ENCODE data around the gene LEO1.

LEO1 gene

GRCh38 chr15:51931016-51931415, 40.6 kb downstream of the LEO1 start:
- DNase-seq (ENCODE audit: low read depth, low spot score) = no peak
- ChIA-PET CTCF (interaction anchor here (1.9 kb wide), 1 partner anchor 13 kb away, joined by 5 read pairs; no protein-coding TSS in a partner anchor), POLR2A (no interaction called here)
- no peak for TF ChIP-seq CTCF (IDR thresholded peaks at IDR 0.05; ENCODE audit: insufficient read depth, low read length, missing control alignments)
- H3K4me3 ChIP-seq (ENCODE audit: low read depth, low read length) = no peak overlapping the region

- TF ChIP-seq CTCF (IDR thresholded peaks at IDR 0.05; ENCODE audit: insufficient read depth, low read length, missing control alignments) = no peak
- ChIA-PET POLR2A (no interaction called here), CTCF (interaction anchor here (0.8 kb wide), 1 partner anchor 37 kb away, joined by 3 read pairs; no protein-coding TSS in a partner anchor)
- DNase-seq (ENCODE audit: low read depth, low spot score) = no peak
- no peak overlapping the region for H3K4me3 ChIP-seq (ENCODE audit: low read depth, low read length)
These were observed 44.8 kb downstream of the LEO1 start for GRCh38 chr15:51926809-51927208.

GRCh38 chr15:51924156-51925068, 47.2 kb downstream of the LEO1 start:
- H3K4me3 ChIP-seq (ENCODE audit: low read depth, low read length) = no peak overlapping the region
- ChIA-PET CTCF (interaction anchor here (2.0 kb wide), 1 partner anchor 36 kb away, joined by 5 read pairs; no protein-coding TSS in a partner anchor), POLR2A (no interaction called here)
- TF ChIP-seq CTCF (IDR thresholded peaks at IDR 0.05; ENCODE audit: insufficient read depth, low read length, missing control alignments) = no peak
- DNase-seq (ENCODE audit: low read depth, low spot score) = no peak

- no peak overlapping the region for H3K4me3 ChIP-seq (ENCODE audit: low read depth, low read length)
- ChIA-PET CTCF (interaction anchor here (0.9 to 2.7 kb wide), 14 partner anchors 8 to 268 kb away, joined by 3 to 15 read pairs (median 5); no protein-coding TSS in a partner anchor), POLR2A (no interaction called here)
- TF ChIP-seq CTCF (IDR thresholded peaks at IDR 0.05; ENCODE audit: insufficient read depth, low read length, missing control alignments) = peak; percentile 32
- DNase-seq (ENCODE audit: low read depth, low spot score) = no peak
These were observed 54.1 kb downstream of the LEO1 start for GRCh38 chr15:51917493-51917892.

GRCh38 chr15:51912528-51912927, 59.0 kb downstream of the LEO1 start:
- TF ChIP-seq CTCF (IDR thresholded peaks at IDR 0.05; ENCODE audit: insufficient read depth, low read length, missing control alignments) = no peak
- no peak overlapping the region for H3K4me3 ChIP-seq (ENCODE audit: low read depth, low read length)
- CTCF ChIA-PET = interaction anchor here (0.8 to 1.2 kb wide), 2 partner anchors 9 to 13 kb away, joined by 3 read pairs; no protein-coding TSS in a partner anchor
- POLR2A ChIA-PET = no interaction called here
- DNase-seq (ENCODE audit: low read depth, low spot score) = no peak

GRCh38 chr15:51909584-51909983, 62.0 kb downstream of the LEO1 start:
- ChIA-PET CTCF (interaction anchor here (0.8 to 1.4 kb wide), 3 partner anchors 8 to 260 kb away, joined by 3 to 5 read pairs (median 3); no protein-coding TSS in a partner anchor), POLR2A (no interaction called here)
- TF ChIP-seq CTCF (IDR thresholded peaks at IDR 0.05; ENCODE audit: insufficient read depth, low read length, missing control alignments) = no peak
- no peak for DNase-seq (ENCODE audit: low read depth, low spot score)
- H3K4me3 ChIP-seq (ENCODE audit: low read depth, low read length) = no peak overlapping the region
